Measurements from ENCODE around the gene MKRN2OS.

Gene MKRN2OS, protein sequence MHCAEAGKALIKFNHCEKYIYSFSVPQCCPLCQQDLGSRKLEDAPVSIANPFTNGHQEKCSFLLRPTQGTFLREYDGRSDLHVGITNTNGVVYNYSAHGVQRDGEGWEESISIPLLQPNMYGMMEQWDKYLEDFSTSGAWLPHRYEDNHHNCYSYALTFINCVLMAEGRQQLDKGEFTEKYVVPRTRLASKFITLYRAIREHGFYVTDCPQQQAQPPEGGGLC

DNA sequence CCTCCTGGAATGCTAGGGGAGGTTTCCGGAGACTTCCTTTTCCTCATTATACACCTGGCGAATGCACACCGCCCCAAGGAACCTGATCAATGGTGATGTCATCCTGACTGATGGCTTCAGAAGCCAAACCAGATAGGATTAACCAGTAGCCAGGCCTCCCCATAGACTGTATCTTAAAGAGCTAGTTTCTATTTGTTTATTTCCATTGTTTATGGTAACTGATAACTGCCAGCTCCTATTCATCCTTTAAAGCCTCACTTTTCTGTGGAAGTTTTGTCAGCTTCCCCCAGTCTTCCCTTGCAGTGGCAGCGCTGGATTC, at the start of gene MKRN2OS:
MKRN2OS (minus strand) TSS at position 27 of the 319 bp plus-strand sequence. CDS start 35 bp downstream, outside the sequence.
- no peak for FAIRE-seq

- FAIRE-seq = no peak
Observed at GRCh38 chr3:12593473-12593872, 48.2 kb upstream of the MKRN2OS start.

DNA sequence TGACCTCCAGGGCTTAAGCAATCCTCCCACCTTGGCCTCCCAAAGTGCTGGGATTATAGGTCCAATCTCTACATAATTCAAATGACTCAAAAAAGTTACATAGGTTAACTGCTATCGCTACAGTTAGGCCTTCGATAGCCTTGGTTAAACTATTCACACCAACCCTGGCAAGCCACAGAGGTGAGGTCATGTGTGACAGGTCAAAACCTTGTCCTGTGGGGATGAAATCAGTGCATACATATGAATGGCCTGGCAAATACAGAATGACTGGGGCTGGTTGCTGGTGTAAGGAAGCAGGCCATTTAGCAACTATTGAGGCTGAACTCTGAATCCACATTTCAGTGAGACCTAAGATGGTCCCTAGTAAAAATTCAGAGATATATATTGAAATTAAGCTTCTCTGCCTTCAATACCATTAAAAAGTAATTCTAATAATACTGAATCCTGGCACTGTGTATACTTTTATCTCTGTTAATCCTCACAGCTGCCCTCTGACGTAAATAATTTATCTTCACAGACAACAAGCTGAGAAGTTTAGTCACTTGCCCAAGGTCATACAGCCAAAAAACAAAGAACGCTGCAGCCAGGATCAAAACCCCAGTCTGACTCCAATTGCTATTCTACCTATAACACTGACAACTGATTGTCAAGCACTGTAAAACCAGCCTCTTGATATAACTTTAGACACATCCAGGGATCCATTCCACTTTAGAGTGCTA, 46.9 kb upstream of the MKRN2OS start:
- no peak for FAIRE-seq

DNA sequence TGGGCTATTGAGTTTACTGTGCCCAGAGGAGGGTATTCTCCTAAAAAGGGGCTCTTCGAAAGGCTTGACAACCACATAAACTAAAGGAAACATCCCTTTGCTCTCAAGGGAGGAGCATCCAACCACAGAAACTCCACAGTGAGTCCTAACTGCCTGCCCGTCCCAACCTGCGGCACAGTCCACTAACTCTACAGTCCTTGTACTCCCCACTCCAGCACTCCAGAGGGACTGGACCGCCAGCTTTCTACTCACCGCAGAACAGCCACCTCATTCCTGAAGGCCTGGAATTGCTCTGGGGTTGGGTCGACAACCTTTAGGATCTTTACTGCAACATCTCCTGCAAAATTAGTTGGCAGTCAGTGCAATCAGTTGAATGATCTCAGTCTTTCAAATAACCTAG, 46.2 kb upstream of the MKRN2OS start:
- FAIRE-seq = no peak

DNA sequence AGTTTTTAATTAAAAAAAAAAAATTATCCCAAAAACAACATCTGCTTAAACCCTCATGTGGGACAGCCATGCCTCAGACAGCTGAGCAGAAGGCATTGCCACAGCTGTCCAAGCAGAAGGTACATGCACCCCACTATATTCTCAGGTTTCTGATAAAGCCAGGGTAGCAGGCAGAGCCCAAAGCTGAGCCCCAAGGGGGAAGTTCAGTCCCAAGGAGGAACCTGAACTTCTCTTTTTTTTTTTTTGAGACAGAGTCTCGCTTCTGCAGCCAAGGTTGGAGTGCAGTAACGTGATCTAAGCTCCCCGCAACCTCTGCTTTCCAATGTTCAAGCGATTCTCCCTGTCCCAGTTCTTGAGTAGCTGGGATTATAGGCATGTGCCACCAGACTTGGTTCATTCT, 44.8 kb upstream of the MKRN2OS start:
- no peak for FAIRE-seq

DNA sequence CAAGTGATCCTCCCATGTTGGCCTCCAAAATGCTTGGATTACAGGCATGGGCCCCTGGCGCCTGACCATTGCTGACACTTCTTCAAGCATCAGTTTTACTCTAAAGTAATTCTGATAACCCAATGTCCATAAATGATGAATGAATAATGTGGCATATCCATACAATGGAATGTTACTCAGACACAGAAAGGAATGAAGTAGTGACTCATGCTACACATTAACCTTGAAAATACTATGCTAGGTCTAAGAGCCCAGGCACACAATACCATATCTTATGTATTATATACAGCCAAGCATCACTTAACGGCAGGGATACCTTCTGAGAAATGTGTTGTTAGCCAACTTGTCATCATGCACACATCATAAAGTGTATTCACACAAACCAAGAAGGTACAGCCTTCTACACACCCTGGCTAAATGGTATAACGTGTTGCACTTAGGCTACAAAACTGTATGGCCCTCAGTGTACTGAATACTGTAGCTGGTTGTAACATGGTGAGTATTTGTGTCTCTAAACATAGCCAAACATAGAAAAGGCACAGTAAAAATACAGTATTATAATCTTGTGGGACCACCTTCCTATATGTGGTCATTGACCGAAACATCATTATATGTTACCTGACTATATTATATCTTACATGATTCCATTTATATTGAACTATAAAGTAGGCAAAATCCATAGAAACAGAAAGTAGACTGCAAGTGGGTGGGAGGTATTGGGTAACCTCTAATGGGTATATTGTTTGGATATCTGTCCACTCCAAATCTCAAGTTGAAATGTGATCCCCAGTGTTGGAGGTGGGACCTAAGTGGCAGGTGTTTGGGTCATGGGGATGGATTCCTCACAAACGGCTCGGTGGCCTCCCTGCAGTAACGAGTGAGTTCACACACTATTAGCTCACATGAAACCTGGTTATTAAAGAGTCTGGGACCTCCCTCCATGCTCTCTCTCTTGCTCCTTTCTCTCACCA, 43.0 kb upstream of the MKRN2OS start:
- no peak for FAIRE-seq

- no peak for FAIRE-seq
Observed at GRCh38 chr3:12586403-12586802, 41.1 kb upstream of the MKRN2OS start.

DNA sequence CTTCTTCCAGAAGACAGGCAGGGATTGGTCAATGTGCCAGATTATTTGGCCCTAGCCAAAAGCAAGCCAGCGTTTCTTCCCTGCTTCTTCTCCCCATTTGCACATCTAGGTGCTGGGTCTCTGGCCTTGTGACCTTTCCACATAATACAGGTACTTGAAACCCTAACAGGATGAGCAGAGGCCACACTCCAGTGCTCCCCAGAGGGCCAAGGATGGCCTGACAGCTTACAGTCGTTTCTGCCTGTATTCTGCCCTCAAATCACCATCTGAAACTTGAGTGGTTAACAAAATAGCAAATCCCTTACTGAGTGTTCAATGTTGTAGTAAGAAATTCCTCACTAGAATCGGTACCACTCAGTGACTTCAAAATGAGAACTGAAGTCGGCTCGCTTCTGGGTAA, 40.7 kb upstream of the MKRN2OS start:
- no peak for FAIRE-seq

DNA sequence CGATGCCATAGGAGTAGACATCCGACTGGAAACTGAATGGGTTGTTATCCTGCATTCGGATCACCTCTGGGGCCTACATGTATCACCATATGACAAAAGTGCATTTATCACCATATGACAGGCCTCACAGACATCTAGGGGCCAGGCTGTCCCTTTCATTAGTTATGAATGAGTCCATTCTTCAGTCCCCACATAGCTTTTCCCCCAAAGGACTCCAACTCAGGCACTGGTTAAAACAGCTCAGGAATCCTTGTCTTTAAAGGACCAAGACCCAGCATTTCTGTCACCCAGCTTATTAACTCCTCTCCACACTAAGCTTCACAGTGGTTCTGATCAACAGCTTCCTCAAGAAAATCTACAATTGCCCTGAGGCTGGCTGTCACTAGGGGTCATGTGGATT, 39.9 kb upstream of the MKRN2OS start:
- no peak for FAIRE-seq

DNA sequence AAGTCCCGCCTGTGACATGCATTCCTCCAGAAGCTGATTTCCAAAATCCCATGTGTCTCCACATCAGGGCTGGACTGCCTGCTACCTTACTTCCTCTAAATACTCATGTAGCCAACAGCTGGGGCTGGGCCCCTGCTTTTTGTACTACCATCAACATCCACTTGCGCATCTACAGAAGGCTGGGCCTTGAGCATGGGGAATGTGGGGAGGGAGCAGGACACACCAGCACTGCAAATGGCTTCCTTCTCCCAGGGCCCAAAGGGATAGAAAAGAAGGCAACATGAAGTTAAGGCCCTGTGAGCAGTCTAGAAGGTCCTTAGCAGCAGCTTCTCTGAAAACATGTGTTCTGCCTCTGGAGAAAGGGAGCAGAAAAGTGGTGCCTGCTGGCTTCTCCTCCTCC, 38.8 kb upstream of the MKRN2OS start:
- no peak for FAIRE-seq

DNA sequence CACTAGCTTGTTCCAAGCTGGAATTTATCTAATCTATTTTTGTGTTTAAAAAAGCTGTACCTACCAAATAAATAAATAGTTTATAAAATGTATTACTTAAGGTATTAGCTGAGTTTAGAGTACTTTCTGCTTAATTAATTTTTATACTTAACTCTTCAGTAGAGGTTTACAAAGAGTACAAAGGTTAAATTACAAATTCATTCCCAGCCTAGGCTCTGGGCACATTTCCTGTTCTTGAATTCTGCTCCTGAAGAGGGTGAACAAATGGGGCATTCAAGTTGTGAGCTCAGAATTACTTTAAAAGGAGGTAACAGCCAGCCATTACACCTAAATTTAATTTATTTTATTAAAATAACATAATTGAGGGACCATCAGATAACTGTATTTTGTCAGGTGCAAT, 38.0 kb upstream of the MKRN2OS start:
- FAIRE-seq = no peak

GRCh38 chr3:12582730-12583129, 37.4 kb upstream of the MKRN2OS start:
- FAIRE-seq = no peak

GRCh38 chr3:12579905-12580304, 34.6 kb upstream of the MKRN2OS start:
- no peak for FAIRE-seq

- no peak for FAIRE-seq
Observed at GRCh38 chr3:12579456-12579855, 34.2 kb upstream of the MKRN2OS start.

- FAIRE-seq = no peak
Observed at GRCh38 chr3:12578742-12579141, 33.4 kb upstream of the MKRN2OS start.

DNA sequence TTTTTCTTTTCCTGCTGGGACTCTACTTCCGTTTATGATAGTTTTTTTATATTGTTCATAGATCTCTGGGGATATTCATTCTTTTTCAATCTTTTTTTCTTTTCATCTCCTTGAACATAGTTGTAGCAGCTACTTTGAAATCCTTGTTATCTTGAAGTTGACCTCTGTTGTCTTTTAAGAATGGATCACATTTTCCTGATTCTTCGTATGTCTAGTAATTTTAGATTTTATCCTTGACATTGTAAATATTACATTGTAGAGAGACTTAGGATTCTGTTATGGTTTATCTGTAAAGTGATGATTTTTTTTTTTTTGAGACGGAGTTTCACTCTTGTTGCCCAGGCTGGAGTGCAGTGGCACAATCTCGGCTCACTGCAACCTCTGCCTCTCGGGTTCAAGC, 32.1 kb upstream of the MKRN2OS start:
- no peak for FAIRE-seq

DNA sequence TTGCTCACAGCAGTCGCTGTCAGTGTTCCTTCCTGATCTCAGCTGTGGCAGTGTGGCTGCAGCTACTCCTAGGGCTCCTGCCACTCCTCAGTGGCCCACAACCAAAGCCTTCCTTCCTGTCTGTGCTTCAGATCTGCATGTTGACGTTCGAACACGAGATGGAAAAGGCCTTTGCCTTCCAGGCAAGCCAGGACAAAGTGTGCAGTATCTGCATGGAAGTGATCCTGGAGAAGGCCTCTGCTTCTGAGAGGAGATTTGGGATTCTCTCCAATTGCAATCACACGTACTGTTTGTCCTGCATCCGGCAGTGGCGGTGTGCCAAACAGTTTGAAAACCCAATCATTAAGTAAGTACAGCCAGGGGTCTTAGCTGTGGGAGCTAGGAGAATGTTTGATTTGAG, 29.4 kb upstream of the MKRN2OS start:
- no peak for FAIRE-seq

GRCh38 chr3:12574131-12574530, 28.8 kb upstream of the MKRN2OS start:
- no peak for FAIRE-seq

DNA sequence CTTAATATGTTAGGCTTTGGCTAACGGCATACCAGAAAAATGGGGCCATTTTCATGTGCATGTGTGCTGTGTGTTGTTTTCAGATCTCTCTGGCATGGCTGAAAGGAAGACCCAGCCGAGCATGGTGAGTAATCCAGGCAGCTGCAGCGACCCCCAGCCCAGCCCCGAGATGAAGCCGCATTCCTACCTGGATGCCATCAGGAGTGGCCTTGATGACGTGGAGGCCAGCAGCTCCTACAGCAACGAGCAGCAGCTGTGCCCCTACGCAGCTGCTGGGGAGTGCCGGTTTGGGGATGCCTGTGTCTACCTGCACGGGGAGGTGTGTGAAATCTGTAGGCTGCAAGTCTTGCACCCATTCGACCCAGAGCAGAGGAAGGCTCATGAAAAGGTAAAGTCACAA, 26.7 kb upstream of the MKRN2OS start:
- FAIRE-seq = no peak

DNA sequence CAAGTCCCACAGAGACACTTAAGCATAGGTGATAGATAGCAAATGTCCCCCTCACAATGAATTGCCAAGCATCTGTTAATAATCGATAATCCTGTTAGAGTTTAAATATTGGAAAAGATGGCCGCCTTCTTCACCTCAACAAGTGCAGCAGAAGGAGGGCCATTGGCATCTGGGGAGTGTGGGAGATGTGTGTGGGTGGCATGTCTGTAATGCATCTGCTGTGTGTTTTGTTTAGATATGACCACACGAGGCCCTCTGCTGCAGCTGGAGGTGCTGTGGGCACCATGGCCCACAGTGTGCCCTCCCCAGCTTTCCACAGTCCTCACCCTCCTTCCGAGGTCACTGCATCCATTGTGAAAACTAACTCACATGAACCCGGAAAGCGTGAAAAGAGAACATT, 24.5 kb upstream of the MKRN2OS start:
- no peak for FAIRE-seq

DNA sequence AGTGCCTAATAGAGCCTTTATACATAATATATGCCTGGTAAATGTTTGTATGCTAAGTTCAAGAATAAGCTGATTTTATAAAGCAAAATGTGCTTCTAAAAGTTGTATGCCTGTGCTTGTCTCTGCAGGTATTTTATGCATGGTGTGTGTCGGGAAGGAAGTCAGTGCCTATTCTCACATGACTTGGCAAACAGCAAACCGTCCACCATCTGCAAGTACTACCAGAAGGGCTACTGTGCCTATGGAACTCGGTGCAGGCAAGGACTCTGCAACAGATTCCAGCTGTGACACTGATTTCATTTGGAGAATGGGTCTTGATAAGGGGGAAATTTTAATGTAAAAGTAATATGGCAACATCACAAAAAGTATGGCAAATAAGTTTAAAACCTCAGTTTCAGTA, 23.4 kb upstream of the MKRN2OS start:
- FAIRE-seq = no peak

- FAIRE-seq = no peak
Observed at GRCh38 chr3:12566976-12567375, 21.7 kb upstream of the MKRN2OS start.

- FAIRE-seq = no peak
Observed at GRCh38 chr3:12562451-12562850, 17.2 kb upstream of the MKRN2OS start.

DNA sequence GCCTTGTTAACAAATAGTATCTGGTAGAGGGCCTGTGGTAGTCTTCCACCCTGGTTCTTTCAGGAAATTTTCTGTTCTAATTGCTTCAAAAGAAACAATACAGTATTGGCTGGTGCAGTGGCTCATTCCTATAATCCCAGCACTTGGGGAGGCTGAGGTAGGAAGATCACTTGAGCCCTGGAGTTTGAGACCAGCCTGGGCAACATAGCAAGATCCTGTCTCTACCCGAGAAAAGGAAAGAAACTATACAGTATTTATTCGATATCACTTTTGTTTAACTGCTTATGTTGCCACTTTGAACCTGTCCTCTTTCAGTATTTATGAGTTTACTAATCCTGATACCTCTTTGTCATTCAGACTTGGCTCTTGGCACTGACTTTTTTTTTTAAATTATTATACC, 16.1 kb upstream of the MKRN2OS start:
- FAIRE-seq = no peak
